H9 (cell line): ENCODE data around the gene GEN1. TPM values are rescaled to one million over a fixed set of nuclear protein-coding genes. Genes with fewer than 3 reads are reported as not detected.

Experiments
- DNase-seq: peaks from one replicate; pipeline ENCODE4 v3.0.0-alpha.2; 2017
- H2AFZ ChIP-seq: one replicate; pipeline ENCODE4 v1.6.1; 2013; ENCODE audit warnings: mild to moderate bottlenecking, low read length, control low read depth, moderate library complexity
- H2AK5ac ChIP-seq: 2 replicates; pipeline ENCODE4 v1.6.1; 2013; ENCODE audit warnings: low read length, control low read depth, mixed read lengths; ENCODE audit not compliant: insufficient read length
- H2BK120ac ChIP-seq: one replicate; pipeline ENCODE4 v1.6.1; 2013; ENCODE audit warnings: low read depth, mild to moderate bottlenecking, low read length, control low read depth, inconsistent platforms; ENCODE audit not compliant: poor library complexity, severe bottlenecking
- H2BK12ac ChIP-seq: 2 replicates; pipeline ENCODE4 v1.6.1; 2013; ENCODE audit warnings: low read length, control low read depth, mixed read lengths, low read depth; ENCODE audit not compliant: insufficient read length
- H2BK15ac ChIP-seq: 2 replicates; pipeline ENCODE4 v1.6.1; 2013; ENCODE audit warnings: low read depth, low read length, control low read depth
- H2BK20ac ChIP-seq: one replicate; pipeline ENCODE4 v1.6.1; 2013; ENCODE audit warnings: low read depth, mild to moderate bottlenecking, low read length, control low read depth, inconsistent platforms; ENCODE audit not compliant: poor library complexity, severe bottlenecking
- H2BK5ac ChIP-seq: 2 replicates; pipeline ENCODE4 v1.6.1; 2013; ENCODE audit warnings: low read length, control low read depth, mixed read lengths; ENCODE audit not compliant: insufficient read length
- H3K14ac ChIP-seq: 2 replicates; pipeline ENCODE4 v1.6.1; 2013; ENCODE audit warnings: low read length, control low read depth; ENCODE audit not compliant: insufficient read depth
- H3K18ac ChIP-seq: 2 replicates; pipeline ENCODE4 v1.6.1; 2013; ENCODE audit warnings: low read depth, mild to moderate bottlenecking, mixed read lengths, low read length, control low read depth; ENCODE audit not compliant: insufficient read length
- H3K23ac ChIP-seq: 2 replicates; pipeline ENCODE4 v1.6.1; 2013; ENCODE audit warnings: low read length, control low read depth, mixed read lengths, low read depth; ENCODE audit not compliant: insufficient read length
- H3K23me2 ChIP-seq: 2 replicates; pipeline ENCODE4 v1.6.1; 2013; ENCODE audit warnings: low read depth, mild to moderate bottlenecking, mixed read lengths, low read length, control low read depth; ENCODE audit not compliant: insufficient read length, poor library complexity, severe bottlenecking
- H3K27ac ChIP-seq: 2 replicates; pipeline ENCODE4 v1.5.1; 2013; ENCODE audit warnings: low read length, control low read depth, mixed read lengths, low read depth; ENCODE audit not compliant: insufficient read length
- H3K27me3 ChIP-seq: 2 replicates; pipeline ENCODE4 v1.6.1; 2013; ENCODE audit warnings: low read length, control low read depth, inconsistent platforms; ENCODE audit not compliant: insufficient read depth
- H3K4ac ChIP-seq: 2 replicates; pipeline ENCODE4 v1.6.1; 2013; ENCODE audit warnings: low read depth, mild to moderate bottlenecking, control low read depth, inconsistent platforms, low read length, moderate library complexity
- H3K4me1 ChIP-seq: 2 replicates; pipeline ENCODE4 v1.6.1; 2013; ENCODE audit warnings: low read length, control low read depth, inconsistent platforms; ENCODE audit not compliant: insufficient read depth
- H3K4me2 ChIP-seq: 2 replicates; pipeline ENCODE4 v1.6.1; 2013; ENCODE audit warnings: low read length, control low read depth, mixed read lengths; ENCODE audit not compliant: insufficient read length, insufficient read depth
- H3K56ac ChIP-seq: 2 replicates; pipeline ENCODE4 v1.6.1; 2013; ENCODE audit warnings: low read depth, mild to moderate bottlenecking, mixed read lengths, low read length, control low read depth; ENCODE audit not compliant: insufficient read length
- H3K79me1 ChIP-seq: 2 replicates; pipeline ENCODE4 v1.6.1; 2013; ENCODE audit warnings: low read depth, mild to moderate bottlenecking, moderate library complexity, low read length, control low read depth, inconsistent platforms; ENCODE audit not compliant: insufficient read depth, poor library complexity, severe bottlenecking
- H3K79me2 ChIP-seq: 2 replicates; pipeline ENCODE4 v1.6.1; 2013; ENCODE audit warnings: low read length, control low read depth, inconsistent platforms; ENCODE audit not compliant: insufficient read depth
- H3K9ac ChIP-seq: 2 replicates; pipeline ENCODE4 v1.6.1; 2013; ENCODE audit warnings: low read length, control low read depth, mixed read lengths; ENCODE audit not compliant: insufficient read length; ENCODE audit errors: extremely low read depth
- H3K9me3 ChIP-seq: one replicate; pipeline ENCODE4 v1.6.1; 2013; ENCODE audit warnings: low read depth, low read length, inconsistent platforms; ENCODE audit not compliant: control insufficient read depth
- H3T11ph ChIP-seq: one replicate; pipeline ENCODE4 v1.6.1; 2013; ENCODE audit warnings: mild to moderate bottlenecking, low read length, control low read depth, inconsistent platforms
- H4K20me1 ChIP-seq: one replicate; pipeline ENCODE4 v1.6.1; 2013; ENCODE audit not compliant: control insufficient read depth, insufficient read length, insufficient read depth
- H4K5ac ChIP-seq: 2 replicates; pipeline ENCODE4 v1.6.1; 2013; ENCODE audit warnings: low read depth, mild to moderate bottlenecking, mixed read lengths, low read length, control low read depth; ENCODE audit not compliant: insufficient read length
- H4K8ac ChIP-seq: replicated peaks from 2 replicates; pipeline ENCODE4 v1.6.1; 2013; ENCODE audit warnings: low read length, control low read depth, mixed read lengths, low read depth; ENCODE audit not compliant: insufficient read length
- H4K91ac ChIP-seq: 2 replicates; pipeline ENCODE4 v1.6.1; 2013; ENCODE audit warnings: low read depth, mild to moderate bottlenecking, moderate library complexity, mixed read lengths, low read length, control low read depth; ENCODE audit not compliant: insufficient read length
- H3K27ac Mint-ChIP-seq, 3 experiments: 2 replicates in 2 of 3; 3 replicates in 1 of 3; pipeline ENCODE4 v1.8.0; 2020 to 2021; ENCODE audit warnings: mixed read lengths in 3 of 3, mild to moderate bottlenecking in 1 of 3, moderate library complexity in 1 of 3
- H3K27me3 Mint-ChIP-seq: 2 replicates; pipeline ENCODE4 v1.8.0; 2021; ENCODE audit warnings: low read depth, mild to moderate bottlenecking, moderate library complexity, mixed read lengths
- H3K36me3 Mint-ChIP-seq, 3 experiments: 2 replicates in 2 of 3; 3 replicates in 1 of 3; pipeline ENCODE4 v1.8.0; 2020 to 2021; ENCODE audit warnings: low read depth in 3 of 3, mixed read lengths in 3 of 3; ENCODE audit not compliant: insufficient read depth in 1 of 3
- H3K4me1 Mint-ChIP-seq, 2 experiments: 2 replicates each; pipeline ENCODE4 v1.8.0; 2020; ENCODE audit warnings: mixed read lengths in 2 of 2
- H3K4me3 Mint-ChIP-seq, 2 experiments: 2 replicates in 1 of 2; 3 replicates in 1 of 2; pipeline ENCODE4 v1.8.0; 2020 to 2021; ENCODE audit warnings: mild to moderate bottlenecking in 2 of 2, mixed read lengths in 2 of 2, moderate library complexity in 1 of 2
- H3K9me3 Mint-ChIP-seq, 2 experiments: 2 replicates in 1 of 2; 3 replicates in 1 of 2; pipeline ENCODE4 v1.8.0; 2020; ENCODE audit warnings: mild to moderate bottlenecking in 2 of 2, mixed read lengths in 2 of 2, moderate library complexity in 1 of 2
- CTCF ChIP-seq: fragments of 200-600 bp; sonication (generic); conservative IDR thresholded peaks from 3 replicates; pipeline ENCODE4 v1.8.0; 2021; ENCODE audit warnings: antibody characterized with exemption, mild to moderate bottlenecking
- WGBS: extraction: QIAGEN DNeasy Blood & Tissue Kit; methylation state at CpG from one replicate; pipeline ENCODE4 v1.1.7; 2013; ENCODE audit warnings: missing lambda C conversion rate, low lambda C conversion rate, mixed read lengths; ENCODE audit not compliant: insufficient read length; ENCODE audit errors: extremely low coverage; 5-methylcytosine and 5-hydroxymethylcytosine counted together
- total RNA-seq: library from RNA; stranded (reverse); gene quantifications from 2 replicates; pipeline ENCODE4 v1.2.1, GENCODE V29; 2021

GEN1 gene
- total RNA-seq, 1 experiment from 2014 or later = 28.1 TPM

- Histone ChIP-seq H4K91ac (no peak overlapping the region), H2AFZ (no peak overlapping the region), H3K4me1 (no peaks in the 10 kb centered on the region), H3K4me2 (no peak overlapping the region), H3T11ph (no peak overlapping the region), H3K14ac (no peak overlapping the region), H3K79me2 (no peaks in the 10 kb centered on the region), H2BK20ac (no peak overlapping the region), H3K9me3 (no peaks in the 10 kb centered on the region), H3K27me3 (no peaks in the 10 kb centered on the region), H3K27ac (no peak overlapping the region), H3K18ac (no peak overlapping the region), H3K9ac (no peak overlapping the region), H3K56ac (no peak overlapping the region), H2BK120ac (no peak overlapping the region), H2BK12ac (no peak overlapping the region), H3K23me2 (no peaks in the 10 kb centered on the region), H4K20me1 (no peaks in the 10 kb centered on the region), H2AK5ac (no peak overlapping the region), H2BK5ac (no peak overlapping the region), H2BK15ac (no peak overlapping the region), H4K5ac (no peak overlapping the region), H3K4ac (no peak overlapping the region), H4K8ac (no peak overlapping the region), H3K79me1 (peaks cover 3% of the 10 kb centered on the region), H3K23ac (no peak overlapping the region)
- DNase-seq = no peak
- peaks cover 20 to 57% (median 43%) of the 10 kb centered on the region in 3 experiments for H3K36me3 Mint-ChIP-seq
- H3K4me1 Mint-ChIP-seq = peaks cover 8 to 11% of the 10 kb centered on the region in 2 experiments; a peak in 3 of 4 replicates
- no peaks in the 10 kb centered on the region for H3K9me3 Mint-ChIP-seq
- H3K4me3 Mint-ChIP-seq = no peak overlapping the region
- WGBS = no CpG with 5 or more reads among the region's 2 CpGs
- H3K27me3 Mint-ChIP-seq = no peaks in the 10 kb centered on the region
- no peak for TF ChIP-seq CTCF
- no peak overlapping the region; a peak in 1 of 7 replicates for H3K27ac Mint-ChIP-seq
These were observed 24.1 kb upstream of the GEN1 start for GRCh38 chr2:17729880-17730279.
